Measurements from ENCODE around the gene RILPL1. TPM values are rescaled to one million over a fixed set of nuclear protein-coding genes. Genes with fewer than 3 reads are reported as not detected.
"Not testable (repeated sequence)": the region's sequence is repeated elsewhere in the genome, so short reads cannot be mapped to it uniquely, and the experiment has no call there.

Gene RILPL1, protein sequence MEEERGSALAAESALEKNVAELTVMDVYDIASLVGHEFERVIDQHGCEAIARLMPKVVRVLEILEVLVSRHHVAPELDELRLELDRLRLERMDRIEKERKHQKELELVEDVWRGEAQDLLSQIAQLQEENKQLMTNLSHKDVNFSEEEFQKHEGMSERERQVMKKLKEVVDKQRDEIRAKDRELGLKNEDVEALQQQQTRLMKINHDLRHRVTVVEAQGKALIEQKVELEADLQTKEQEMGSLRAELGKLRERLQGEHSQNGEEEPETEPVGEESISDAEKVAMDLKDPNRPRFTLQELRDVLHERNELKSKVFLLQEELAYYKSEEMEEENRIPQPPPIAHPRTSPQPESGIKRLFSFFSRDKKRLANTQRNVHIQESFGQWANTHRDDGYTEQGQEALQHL
- total RNA-seq (2021): 11.5 and 15.3 TPM in 2 replicates
- Bru-seq, nascent RNA: percentile 52 among the genes with signal in this experiment
- percentile 62 among the genes with signal in this experiment for BruChase-seq, experiment 1, labeled RNA remaining after a 2-hour chase
- percentile 55 among the genes with signal in this experiment for BruChase-seq, experiment 2, labeled RNA remaining after a 6-hour chase
- long read RNA-seq, transcript RILPL1-202 (7 exons, 3,932 nt): major isoform, 14 of 23 reads
- long read RNA-seq, partial matches to known transcripts: 1 of 23 reads
- long read RNA-seq, other reads (novel, unspliced or antisense): 8 of 23 reads

GRCh38 chr12:123533672-123534643 is at the start of gene RILPL1:
TSS of gene RILPL1 (minus strand) at chr12:123533719. CDS start at chr12:123533482, 237 bp downstream.
- peaks cover 12% of the 10 kb centered on the region for H3K79me2 ChIP-seq (ENCODE audit: low read depth)
- H3K9me3 ChIP-seq (ENCODE audit: insufficient read depth, low read depth): no peaks in the 10 kb centered on the region
- intact Hi-C loops (cut with micrococcal nuclease; ENCODE audit: unreplicated experiment): loop anchor here (5.0 to 10.0 kb wide), 3 partner anchors 48 to 149 kb away; partner anchors contain the start of genes KMT5A and TMED2
- H3K9me2 ChIP-seq (ENCODE audit: insufficient read depth): no peaks in the 10 kb centered on the region
- 0 out of 2 replicates have a peak, but pooled peaks cover 4% of the 10 kb centered on the region for H3F3A ChIP-seq (ENCODE audit: insufficient read depth, low read depth)
- TSS peak; percentile 39 for BruUV-seq (replicated peaks)
- ChIA-PET POLR2A (ENCODE audit: unreplicated experiment) (no interaction called here), CTCF (no interaction called here)
- no peaks in the 10 kb centered on the region for H3K27me3 ChIP-seq (ENCODE audit: insufficient read depth, low read depth)
- peaks cover 11% of the 10 kb centered on the region; the same call in 1 of the 2 replicates for H3K4me1 ChIP-seq (replicated peaks; ENCODE audit: insufficient read depth)
- peak; percentile 45 to 57 for DNase-seq
- H3K27ac ChIP-seq: no peak within 1 kb of the TSS
- no peaks in the 10 kb centered on the region for H4K20me1 ChIP-seq (ENCODE audit: insufficient read depth)
- peak within 1 kb of the TSS; percentile 80 for H2AFZ ChIP-seq
- H3K36me3 ChIP-seq (ENCODE audit: low read depth): no peaks in the 10 kb centered on the region
- H3K4me2 ChIP-seq: peak within 1 kb of the TSS; percentile 85
- H3K4me3 ChIP-seq: peak within 1 kb of the TSS; percentile 87
- TF ChIP-seq CTCF (conservative IDR thresholded peaks at IDR 0.05): no peak
- TF ChIP-seq EZH2 (IDR thresholded peaks at IDR 0.05; ENCODE audit: low read depth): no peak

GRCh38 chr12:123580772-123581171 is 47.3 kb upstream of the RILPL1 start:
- Histone ChIP-seq H4K20me1 (ENCODE audit: insufficient read depth) (peaks cover 6% of the 10 kb centered on the region), H3K9me2 (ENCODE audit: insufficient read depth) (no peaks in the 10 kb centered on the region), H3K27me3 (ENCODE audit: insufficient read depth, low read depth) (no peaks in the 10 kb centered on the region), H3K4me3 (no peak overlapping the region), H3F3A (ENCODE audit: insufficient read depth, low read depth) (0 out of 2 replicates have a peak, but pooled peaks cover 8% of the 10 kb centered on the region), H2AFZ (no peak overlapping the region), H3K36me3 (ENCODE audit: low read depth) (no peaks in the 10 kb centered on the region), H3K27ac (no peak overlapping the region), H3K4me2 (no peak overlapping the region), H3K79me2 (ENCODE audit: low read depth) (peaks cover 28% of the 10 kb centered on the region), H3K9me3 (ENCODE audit: insufficient read depth, low read depth) (no peaks in the 10 kb centered on the region), H3K4me1 (replicated peaks; ENCODE audit: insufficient read depth) (peaks cover 12% of the 10 kb centered on the region)
- no peak for TF ChIP-seq EZH2 (IDR thresholded peaks at IDR 0.05; ENCODE audit: low read depth)
- TF ChIP-seq CTCF (conservative IDR thresholded peaks at IDR 0.05): no peak
- BruUV-seq (replicated peaks): no TSS peak
- ChIA-PET POLR2A (ENCODE audit: unreplicated experiment) (no interaction called here), CTCF (no interaction called here)
- intact Hi-C loops (cut with micrococcal nuclease; ENCODE audit: unreplicated experiment): loop anchor here (5.0 kb wide), 4 partner anchors 48 to 198 kb away; partner anchors contain the start of genes KMT5A, RILPL1, RILPL2 and SNRNP35
- DNase-seq: no peak

GRCh38 chr12:123578829-123579228 is 45.3 kb upstream of the RILPL1 start:
- POLR2A ChIA-PET (ENCODE audit: unreplicated experiment); H3K4me2 ChIP-seq; H3F3A ChIP-seq (ENCODE audit: insufficient read depth, low read depth); H4K20me1 ChIP-seq (ENCODE audit: insufficient read depth); H3K9me2 ChIP-seq (ENCODE audit: insufficient read depth); DNase-seq; intact Hi-C loops (cut with micrococcal nuclease; ENCODE audit: unreplicated experiment); H3K9me3 ChIP-seq (ENCODE audit: insufficient read depth, low read depth); BruUV-seq (replicated peaks); H3K4me3 ChIP-seq; H3K27me3 ChIP-seq (ENCODE audit: insufficient read depth, low read depth); H3K27ac ChIP-seq; H2AFZ ChIP-seq; H3K36me3 ChIP-seq (ENCODE audit: low read depth); H3K4me1 ChIP-seq (replicated peaks; ENCODE audit: insufficient read depth): not testable (repeated sequence)
- peaks cover 14% of the 10 kb centered on the region for H3K79me2 ChIP-seq (ENCODE audit: low read depth)
- CTCF ChIA-PET: interaction anchor here (0.6 kb wide), 1 partner anchor 24 kb away, joined by 3 read pairs; no protein-coding TSS in a partner anchor

All from PC-9 (cell line).